LNCAP (cell line): ENCODE measurements around the gene RPS2.

Source experiments
- CTCF ChIP-seq: fragments of 450-650 bp; IDR thresholded peaks from 2 replicates; pipeline ENCODE4 v1.5.1; 2017; ENCODE audit warnings: mild to moderate bottlenecking

RPS2 gene

GRCh38 chr16:1976951-1977874 is 12.6 kb upstream of the RPS2 start:
- TF ChIP-seq CTCF = no peak

- no peak for TF ChIP-seq CTCF
Measured at GRCh38 chr16:1976216-1976520, 11.5 kb upstream of the RPS2 start.

GRCh38 chr16:1975432-1976215 is 11.0 kb upstream of the RPS2 start:
- no peak for TF ChIP-seq CTCF

GRCh38 chr16:1974157-1975070 is 9.8 kb upstream of the RPS2 start:
- TF ChIP-seq CTCF = no peak

- TF ChIP-seq CTCF = no peak
Measured at GRCh38 chr16:1973461-1974156, 9.0 kb upstream of the RPS2 start.

GRCh38 chr16:1972490-1972877 is 7.9 kb upstream of the RPS2 start:
- TF ChIP-seq CTCF = no peak
